HG02870 (cell line): ENCODE results near the gene U2SURP.
"Not testable (repeated sequence)": the region's sequence is repeated elsewhere in the genome, so short reads cannot be mapped to it uniquely, and the experiment has no call there.

Source experiments
- ATAC-seq: cut with Tn5 transposase; IDR thresholded peaks from one replicate; pipeline ENCODE4 v1.9.1; 2021; ENCODE audit warnings: mild to moderate bottlenecking, moderate library complexity; ENCODE audit not compliant: unreplicated experiment

The U2SURP gene

GRCh38 chr3:143011705-143012104 is 10.3 kb downstream of the U2SURP start:
- ATAC-seq: no peak

- no peak for ATAC-seq
Observed at GRCh38 chr3:143014921-143015320, 13.6 kb downstream of the U2SURP start.

GRCh38 chr3:143016321-143016972 is 15.1 kb downstream of the U2SURP start:
- no peak for ATAC-seq

GRCh38 chr3:143024351-143024960 is 23.1 kb downstream of the U2SURP start:
- ATAC-seq: no peak

- no peak for ATAC-seq
Observed at GRCh38 chr3:143031327-143031726, 30.0 kb downstream of the U2SURP start.

GRCh38 chr3:143031796-143032387 is 30.5 kb downstream of the U2SURP start:
- not testable (repeated sequence) for ATAC-seq

- no peak for ATAC-seq
Observed at GRCh38 chr3:143035466-143036211, 34.3 kb downstream of the U2SURP start.

- no peak for ATAC-seq
Observed at GRCh38 chr3:143036557-143036956, 35.2 kb downstream of the U2SURP start.

GRCh38 chr3:143037867-143038266 is 36.5 kb downstream of the U2SURP start:
- ATAC-seq: peak; percentile 47

GRCh38 chr3:143040261-143040879 is 39.0 kb downstream of the U2SURP start:
- ATAC-seq: no peak

GRCh38 chr3:143041903-143042302 is 40.5 kb downstream of the U2SURP start:
- ATAC-seq: no peak

GRCh38 chr3:143045639-143046038 is 44.3 kb downstream of the U2SURP start:
- no peak for ATAC-seq

GRCh38 chr3:143046075-143046474 is 44.7 kb downstream of the U2SURP start:
- ATAC-seq: not testable (repeated sequence)

GRCh38 chr3:143054011-143054410 is 52.6 kb downstream of the U2SURP start:
- ATAC-seq: no peak

GRCh38 chr3:143056372-143056771 is 55.0 kb downstream of the U2SURP start:
- no peak for ATAC-seq

GRCh38 chr3:143060906-143061305 is 59.5 kb downstream of the U2SURP start:
- peak; percentile 98 for ATAC-seq

GRCh38 chr3:143063018-143063417 is 61.6 kb downstream of the U2SURP start:
- no peak for ATAC-seq

GRCh38 chr3:143064777-143065176 is 63.4 kb downstream of the U2SURP start:
- no peak for ATAC-seq

GRCh38 chr3:143065364-143065763 is 64.0 kb downstream of the U2SURP start:
- no peak for ATAC-seq

- ATAC-seq: no peak
Observed at GRCh38 chr3:143066033-143066432, 64.7 kb downstream of the U2SURP start.

GRCh38 chr3:143067201-143067600 is 65.8 kb downstream of the U2SURP start:
- ATAC-seq: no peak
